ENCODE results near the gene KLF5.

- no peak for TF ChIP-seq EP300 (IDR thresholded peaks at IDR 0.05; ENCODE audit: borderline replicate concordance)
- no peak for TF ChIP-seq TEAD4 (IDR thresholded peaks at IDR 0.05)
- no peak for TF ChIP-seq EGR1 (IDR thresholded peaks at IDR 0.05)
- TF ChIP-seq RAD21 (IDR thresholded peaks at IDR 0.05; ENCODE audit: low read depth): no peak
- no peak for TF ChIP-seq REST (IDR thresholded peaks at IDR 0.05; ENCODE audit: low read depth)
- TF ChIP-seq TCF12 (IDR thresholded peaks at IDR 0.05; ENCODE audit: low read depth): no peak
- no peak for TF ChIP-seq TAF1 (IDR thresholded peaks at IDR 0.05; ENCODE audit: low read depth)
- TF ChIP-seq MAX (IDR thresholded peaks at IDR 0.05): no peak
- no peak for TF ChIP-seq CREB1 (IDR thresholded peaks at IDR 0.05; ENCODE audit: low read depth)
- TF ChIP-seq CEBPB (IDR thresholded peaks at IDR 0.05): no peak
- TF ChIP-seq YY1 (IDR thresholded peaks at IDR 0.05; ENCODE audit: low read depth): no peak
- TF ChIP-seq ZBTB7A (IDR thresholded peaks at IDR 0.05; ENCODE audit: low read depth): no peak
Measured at GRCh38 chr13:73058064-73058313, 816 bp upstream of the KLF5 start.
